Mammary epithelial cell (primary cell): ENCODE data around the gene NDST4.

Source experiments
- EZH2 ChIP-seq: IDR thresholded peaks from 2 replicates; pipeline ENCODE4 v1.6.1; 2012; ENCODE audit warnings: low read length, inconsistent platforms, borderline replicate concordance
- TF ChIP-seq, protein P1 (sequence below), 2 donors: IDR thresholded peaks in 1 of 2; conservative IDR thresholded peaks in 1 of 2; 2 replicates each; pipeline ENCODE4 v1.5.1; 2011 to 2012; ENCODE audit warnings: inconsistent platforms in 2 of 2, low read length in 2 of 2, mild to moderate bottlenecking in 2 of 2, control low read depth in 1 of 2, low read depth in 1 of 2; ENCODE audit not compliant: insufficient read depth in 1 of 2; ENCODE audit errors: extremely low read depth in 1 of 2

DNA sequence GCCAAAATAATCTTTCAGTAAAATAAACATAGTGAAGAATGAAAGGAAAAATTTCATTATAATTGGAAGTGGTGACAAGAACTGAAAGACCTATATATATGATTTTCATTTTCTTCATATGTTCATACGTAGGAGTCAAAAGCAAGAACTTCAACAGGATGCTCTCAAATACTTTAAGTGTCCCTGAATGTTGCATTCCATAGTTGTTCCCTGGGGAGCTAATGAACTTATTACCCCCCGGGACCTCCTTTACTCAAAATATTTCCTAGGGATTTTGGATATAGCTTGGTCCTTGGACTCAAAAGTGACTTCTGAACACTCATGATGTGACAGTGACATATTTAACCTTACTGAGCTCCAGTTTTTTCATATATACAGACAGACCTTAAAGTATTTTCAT, 44.9 kb upstream of the NDST4 start:
- TF ChIP-seq, protein P1, sequence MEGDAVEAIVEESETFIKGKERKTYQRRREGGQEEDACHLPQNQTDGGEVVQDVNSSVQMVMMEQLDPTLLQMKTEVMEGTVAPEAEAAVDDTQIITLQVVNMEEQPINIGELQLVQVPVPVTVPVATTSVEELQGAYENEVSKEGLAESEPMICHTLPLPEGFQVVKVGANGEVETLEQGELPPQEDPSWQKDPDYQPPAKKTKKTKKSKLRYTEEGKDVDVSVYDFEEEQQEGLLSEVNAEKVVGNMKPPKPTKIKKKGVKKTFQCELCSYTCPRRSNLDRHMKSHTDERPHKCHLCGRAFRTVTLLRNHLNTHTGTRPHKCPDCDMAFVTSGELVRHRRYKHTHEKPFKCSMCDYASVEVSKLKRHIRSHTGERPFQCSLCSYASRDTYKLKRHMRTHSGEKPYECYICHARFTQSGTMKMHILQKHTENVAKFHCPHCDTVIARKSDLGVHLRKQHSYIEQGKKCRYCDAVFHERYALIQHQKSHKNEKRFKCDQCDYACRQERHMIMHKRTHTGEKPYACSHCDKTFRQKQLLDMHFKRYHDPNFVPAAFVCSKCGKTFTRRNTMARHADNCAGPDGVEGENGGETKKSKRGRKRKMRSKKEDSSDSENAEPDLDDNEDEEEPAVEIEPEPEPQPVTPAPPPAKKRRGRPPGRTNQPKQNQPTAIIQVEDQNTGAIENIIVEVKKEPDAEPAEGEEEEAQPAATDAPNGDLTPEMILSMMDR (conservative IDR thresholded peaks at IDR 0.05 in 1 of 2, IDR thresholded peaks at IDR 0.05 in 1 of 2; ENCODE audit: extremely low read depth in 1 of 2, insufficient read depth in 1 of 2, low read depth in 1 of 2, low read length in 2 of 2), result no peak
- TF ChIP-seq EZH2, result no peak
